Osteocyte (in vitro differentiated cells): Measurements from ENCODE around the gene TDRD1. TPM values are rescaled to one million over a fixed set of nuclear protein-coding genes. Genes with fewer than 3 reads are reported as not detected.

Source experiments
- DNase-seq: peaks from one replicate; pipeline ENCODE4 v3.0.0; 2021; ENCODE audit warnings: mixed read lengths; ENCODE audit not compliant: unreplicated experiment; ENCODE audit errors: extremely low spot score
- H3K27ac Mint-ChIP-seq: one replicate; pipeline ENCODE4 v1.8.0; 2021; ENCODE audit warnings: mild to moderate bottlenecking, mixed read lengths; ENCODE audit not compliant: unreplicated experiment
- H3K27me3 Mint-ChIP-seq: one replicate; pipeline ENCODE4 v1.8.0; 2021; ENCODE audit warnings: mixed read lengths; ENCODE audit not compliant: unreplicated experiment
- H3K36me3 Mint-ChIP-seq: one replicate; pipeline ENCODE4 v1.8.0; 2021; ENCODE audit warnings: mixed read lengths; ENCODE audit not compliant: unreplicated experiment
- H3K4me1 Mint-ChIP-seq: one replicate; pipeline ENCODE4 v1.8.0; 2021; ENCODE audit warnings: mixed read lengths; ENCODE audit not compliant: unreplicated experiment
- H3K4me3 Mint-ChIP-seq: one replicate; pipeline ENCODE4 v1.8.0; 2021; ENCODE audit warnings: mild to moderate bottlenecking, moderate library complexity, mixed read lengths; ENCODE audit not compliant: unreplicated experiment
- H3K9me3 Mint-ChIP-seq: one replicate; pipeline ENCODE4 v1.8.0; 2021; ENCODE audit warnings: mixed read lengths; ENCODE audit not compliant: unreplicated experiment
- CTCF ChIP-seq: fragments of 200-600 bp; sonication (generic); IDR thresholded peaks from 2 replicates; pipeline ENCODE4 v1.5.0; 2021; ENCODE audit warnings: antibody characterized with exemption, mild to moderate bottlenecking, moderate library complexity
- total RNA-seq: library from RNA; stranded (reverse); gene quantifications from 2 replicates; pipeline ENCODE4 v1.2.1, GENCODE V29; 2021

Gene TDRD1
- total RNA-seq, 1 donor from 2014 or later = not detected

- Mint-ChIP-seq H3K9me3 (no peaks in the 10 kb centered on the region), H3K27me3 (peaks cover 51% of the 10 kb centered on the region)
These were observed 29.2 kb downstream of the TDRD1 start for GRCh38 chr10:114208351-114208750.

GRCh38 chr10:114212153-114212552, 33.0 kb downstream of the TDRD1 start:
- Mint-ChIP-seq H3K36me3 (no peaks in the 10 kb centered on the region), H3K27ac (no peak overlapping the region), H3K4me1 (no peaks in the 10 kb centered on the region), H3K9me3 (no peaks in the 10 kb centered on the region), H3K4me3 (no peak overlapping the region), H3K27me3 (peaks cover 61% of the 10 kb centered on the region)
- no peak for DNase-seq
- no peak for TF ChIP-seq CTCF

More at GRCh38 chr10:114208351-114208750, 29.2 kb downstream of the TDRD1 start:
- TF ChIP-seq CTCF = no peak
- no peak overlapping the region for H3K27ac Mint-ChIP-seq
- H3K4me3 Mint-ChIP-seq = no peak overlapping the region
- H3K4me1 Mint-ChIP-seq = no peaks in the 10 kb centered on the region
- no peak for DNase-seq
- no peaks in the 10 kb centered on the region for H3K36me3 Mint-ChIP-seq

GRCh38 chr10:114215033-114215432, 35.9 kb downstream of the TDRD1 start:
- no peak for TF ChIP-seq CTCF
- no peaks in the 10 kb centered on the region for H3K9me3 Mint-ChIP-seq
- H3K27ac Mint-ChIP-seq = no peak overlapping the region
- no peak for DNase-seq
- no peaks in the 10 kb centered on the region for H3K36me3 Mint-ChIP-seq
- H3K4me1 Mint-ChIP-seq = no peaks in the 10 kb centered on the region
- H3K27me3 Mint-ChIP-seq = peaks cover 78% of the 10 kb centered on the region
- H3K4me3 Mint-ChIP-seq = no peak overlapping the region

GRCh38 chr10:114220281-114220680, 41.1 kb downstream of the TDRD1 start:
- Mint-ChIP-seq H3K9me3 (no peaks in the 10 kb centered on the region), H3K36me3 (no peaks in the 10 kb centered on the region), H3K4me3 (no peak overlapping the region), H3K4me1 (no peaks in the 10 kb centered on the region), H3K27ac (no peak overlapping the region), H3K27me3 (peaks cover 77% of the 10 kb centered on the region)
- no peak for TF ChIP-seq CTCF
- no peak for DNase-seq

- Mint-ChIP-seq H3K9me3 (no peaks in the 10 kb centered on the region), H3K36me3 (no peaks in the 10 kb centered on the region)
- TF ChIP-seq CTCF = no peak
These were observed 42.1 kb downstream of the TDRD1 start for GRCh38 chr10:114221235-114221634.

More at GRCh38 chr10:114221235-114221634, 42.1 kb downstream of the TDRD1 start:
- no peaks in the 10 kb centered on the region for H3K4me1 Mint-ChIP-seq
- peaks cover 78% of the 10 kb centered on the region for H3K27me3 Mint-ChIP-seq
- H3K4me3 Mint-ChIP-seq = no peak overlapping the region
- DNase-seq = no peak
- no peak overlapping the region for H3K27ac Mint-ChIP-seq
